Measurements from ENCODE around the gene TIMP2.

The TIMP2 gene

DNA sequence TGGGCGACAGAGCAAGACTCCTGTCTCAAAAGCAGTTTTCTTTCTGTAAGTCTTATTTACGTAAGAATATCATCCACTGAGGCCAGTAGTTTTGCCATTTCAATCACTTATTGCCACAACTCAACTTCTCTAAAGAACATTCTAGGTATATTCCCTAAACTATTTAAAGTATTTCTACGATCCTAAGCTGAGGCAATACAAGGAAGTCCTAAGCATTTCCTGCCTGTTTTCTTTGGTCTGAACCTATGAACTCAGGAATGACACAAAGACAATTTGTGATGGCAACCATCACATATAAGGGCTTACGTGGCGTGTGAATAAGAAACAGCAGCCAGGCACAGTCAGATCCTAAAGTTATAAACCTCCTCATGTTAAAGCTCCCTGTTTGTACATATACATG lies 98.8 kb downstream of the TIMP2 start:
- Histone ChIP-seq H3K36me3 (ENCODE audit: control insufficient read depth in 1 of 2, insufficient read depth in 2 of 2, low read length in 2 of 2) (peaks cover 69 to 87% of the 10 kb centered on the region in 2 donors), H3K27ac (ENCODE audit: low read length) (no peak overlapping the region), H3K4me1 (ENCODE audit: control insufficient read depth in 1 of 2, insufficient read depth in 2 of 2, low read length in 2 of 2) (no peaks in the 10 kb centered on the region), H3K9me3 (ENCODE audit: control insufficient read depth in 1 of 2, low read length in 2 of 2) (no peaks in the 10 kb centered on the region), H3K27me3 (ENCODE audit: low read depth, low read length) (no peaks in the 10 kb centered on the region), H3K4me3 (ENCODE audit: low read depth in 1 of 2, low read length in 2 of 2) (no peak overlapping the region)

DNA sequence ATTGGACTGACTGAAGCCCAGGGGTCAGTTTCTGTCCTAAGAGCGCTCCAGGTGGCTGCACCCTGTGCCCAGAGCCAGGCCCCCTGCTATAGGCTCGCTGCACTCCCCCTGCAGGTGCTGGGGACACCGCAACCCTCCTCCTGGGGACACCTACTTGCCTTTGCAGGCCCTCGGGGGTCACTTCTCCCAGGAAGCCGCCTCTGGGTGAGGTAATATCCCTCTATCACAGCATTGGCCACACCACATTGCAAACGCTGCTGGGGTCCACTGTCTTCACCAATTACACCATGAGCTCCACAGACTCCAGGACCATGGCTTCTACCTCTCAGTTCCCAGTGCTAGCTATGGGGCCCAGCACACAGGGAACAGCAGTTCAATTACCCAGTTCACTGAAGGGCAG lies 99.5 kb downstream of the TIMP2 start:
- no peaks in the 10 kb centered on the region for H3K4me1 ChIP-seq (ENCODE audit: control insufficient read depth in 1 of 2, insufficient read depth in 2 of 2, low read length in 2 of 2)
- H3K4me3 ChIP-seq (ENCODE audit: low read depth in 1 of 2, low read length in 2 of 2): no peak overlapping the region
- no peaks in the 10 kb centered on the region for H3K9me3 ChIP-seq (ENCODE audit: control insufficient read depth in 1 of 2, low read length in 2 of 2)
- H3K36me3 ChIP-seq (ENCODE audit: control insufficient read depth in 1 of 2, insufficient read depth in 2 of 2, low read length in 2 of 2): peaks cover 73 to 87% of the 10 kb centered on the region in 2 donors
- H3K27me3 ChIP-seq (ENCODE audit: low read depth, low read length): no peaks in the 10 kb centered on the region
- H3K27ac ChIP-seq (ENCODE audit: low read length): no peak overlapping the region

DNA sequence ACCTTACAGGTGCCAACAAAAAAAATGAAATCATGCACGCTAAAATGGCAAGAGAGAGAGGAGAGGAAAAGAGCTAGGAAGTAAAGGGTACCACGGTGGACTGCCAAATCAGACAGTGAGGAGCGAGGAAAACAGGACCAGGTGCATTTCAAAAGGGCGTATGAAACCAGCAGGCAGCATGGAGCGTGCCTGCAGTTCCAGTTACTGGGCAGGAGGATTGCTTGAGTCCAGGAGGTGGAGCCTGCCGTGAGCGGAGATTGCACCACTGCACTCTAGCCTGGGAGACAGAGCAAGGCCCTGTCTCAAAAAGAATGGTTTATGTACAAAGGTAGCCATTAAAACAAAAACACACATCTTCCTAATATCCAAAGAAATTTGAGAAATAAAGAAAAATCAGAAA lies 100.9 kb downstream of the TIMP2 start:
- Histone ChIP-seq H3K4me1 (ENCODE audit: control insufficient read depth in 1 of 2, insufficient read depth in 2 of 2, low read length in 2 of 2) (no peaks in the 10 kb centered on the region), H3K27me3 (ENCODE audit: low read depth, low read length) (no peaks in the 10 kb centered on the region), H3K36me3 (ENCODE audit: control insufficient read depth in 1 of 2, insufficient read depth in 2 of 2, low read length in 2 of 2) (peaks cover 74 to 87% of the 10 kb centered on the region in 2 donors), H3K4me3 (ENCODE audit: low read depth in 1 of 2, low read length in 2 of 2) (no peak overlapping the region), H3K9me3 (ENCODE audit: control insufficient read depth in 1 of 2, low read length in 2 of 2) (no peaks in the 10 kb centered on the region), H3K27ac (ENCODE audit: low read length) (no peak overlapping the region)

DNA sequence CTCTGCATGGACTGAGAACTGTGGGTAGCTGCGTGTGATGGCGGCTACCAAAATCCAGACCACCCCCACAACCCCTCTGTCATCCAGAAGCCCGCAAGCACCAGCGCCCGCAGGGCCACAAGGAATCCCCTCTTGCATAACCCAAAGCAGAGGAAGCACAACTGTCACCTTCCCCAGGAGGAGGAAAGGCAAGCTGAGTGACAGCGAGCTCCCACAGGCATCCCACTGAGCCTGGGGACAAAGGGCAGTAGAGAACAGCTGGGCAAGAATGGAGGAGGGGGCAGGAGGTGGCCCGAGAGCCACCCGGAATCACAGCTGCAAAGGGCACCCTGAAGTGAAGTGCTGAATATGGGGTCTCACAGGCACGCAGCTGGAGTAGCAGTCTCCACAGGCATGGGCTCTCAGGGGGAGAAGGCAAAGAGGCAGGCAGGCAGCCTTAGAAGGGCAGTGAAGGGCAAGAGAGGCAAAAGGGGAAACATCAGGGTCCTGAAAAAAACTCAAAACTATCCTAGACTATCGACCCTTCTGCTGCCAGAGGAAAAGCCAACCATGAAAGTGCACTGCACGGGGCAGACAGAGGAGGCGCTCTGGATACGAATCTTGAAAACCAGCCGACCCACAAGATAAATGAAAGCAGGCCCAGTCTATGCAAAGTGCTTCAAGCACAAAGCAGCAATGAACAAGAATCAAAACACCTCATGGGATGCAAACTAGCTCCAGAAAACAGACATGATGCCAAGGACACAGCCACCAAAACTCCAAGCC lies 101.7 kb downstream of the TIMP2 start:
- Histone ChIP-seq H3K27me3 (ENCODE audit: low read depth, low read length) (no peaks in the 10 kb centered on the region), H3K9me3 (ENCODE audit: control insufficient read depth in 1 of 2, low read length in 2 of 2) (no peaks in the 10 kb centered on the region), H3K4me1 (ENCODE audit: control insufficient read depth in 1 of 2, insufficient read depth in 2 of 2, low read length in 2 of 2) (no peaks in the 10 kb centered on the region), H3K36me3 (ENCODE audit: control insufficient read depth in 1 of 2, insufficient read depth in 2 of 2, low read length in 2 of 2) (peaks cover 75 to 87% of the 10 kb centered on the region in 2 donors), H3K27ac (ENCODE audit: low read length) (no peak overlapping the region), H3K4me3 (ENCODE audit: low read depth in 1 of 2, low read length in 2 of 2) (no peak overlapping the region)

DNA sequence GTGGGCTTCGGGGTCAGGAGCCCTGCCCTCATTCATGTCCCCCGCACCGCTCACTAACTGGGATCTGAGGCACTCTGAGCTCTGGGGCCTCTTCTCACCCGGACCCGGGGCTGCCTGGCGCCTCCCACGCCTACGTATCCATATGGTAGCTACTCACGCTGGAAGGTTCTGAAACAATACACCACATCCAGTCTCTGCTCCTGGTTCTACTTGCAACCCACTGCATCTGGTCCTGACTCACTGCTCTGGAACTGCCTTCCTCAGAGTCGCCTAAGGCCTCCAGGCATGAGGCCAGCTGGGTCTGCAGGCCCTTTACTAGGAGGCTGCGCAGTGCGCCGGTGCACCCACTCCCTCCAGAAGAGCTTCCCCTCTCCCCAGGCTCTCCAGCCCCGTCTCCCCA lies 102.6 kb downstream of the TIMP2 start:
- no peaks in the 10 kb centered on the region for H3K27me3 ChIP-seq (ENCODE audit: low read depth, low read length)
- peaks cover 76 to 88% of the 10 kb centered on the region in 2 donors for H3K36me3 ChIP-seq (ENCODE audit: control insufficient read depth in 1 of 2, insufficient read depth in 2 of 2, low read length in 2 of 2)
- no peak overlapping the region for H3K27ac ChIP-seq (ENCODE audit: low read length)
- no peak overlapping the region for H3K4me3 ChIP-seq (ENCODE audit: low read depth in 1 of 2, low read length in 2 of 2)
- no peaks in the 10 kb centered on the region for H3K4me1 ChIP-seq (ENCODE audit: control insufficient read depth in 1 of 2, insufficient read depth in 2 of 2, low read length in 2 of 2)
- no peaks in the 10 kb centered on the region for H3K9me3 ChIP-seq (ENCODE audit: control insufficient read depth in 1 of 2, low read length in 2 of 2)

DNA sequence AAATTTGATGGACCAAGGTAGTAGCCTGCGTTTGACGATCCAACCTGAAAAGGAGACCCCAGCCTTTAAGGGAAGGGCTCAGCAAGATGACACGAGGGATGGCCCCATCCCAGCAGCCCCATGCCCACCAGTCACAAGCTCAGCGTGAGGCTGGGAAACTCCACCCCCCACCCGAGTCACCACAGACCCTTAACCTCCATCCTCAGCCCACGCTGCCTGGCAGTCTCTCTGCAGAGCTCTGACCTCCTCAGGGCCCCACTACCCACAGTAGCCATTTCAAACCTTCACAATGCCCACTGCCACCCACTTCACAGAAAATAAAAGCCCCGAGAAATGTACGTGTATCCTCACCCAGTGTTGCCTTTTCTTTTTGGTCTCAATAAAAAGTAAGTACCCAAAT lies 103.2 kb downstream of the TIMP2 start:
- peaks cover 78 to 89% of the 10 kb centered on the region in 2 donors for H3K36me3 ChIP-seq (ENCODE audit: control insufficient read depth in 1 of 2, insufficient read depth in 2 of 2, low read length in 2 of 2)
- H3K27ac ChIP-seq (ENCODE audit: low read length): no peak overlapping the region
- H3K27me3 ChIP-seq (ENCODE audit: low read depth, low read length): no peaks in the 10 kb centered on the region

DNA sequence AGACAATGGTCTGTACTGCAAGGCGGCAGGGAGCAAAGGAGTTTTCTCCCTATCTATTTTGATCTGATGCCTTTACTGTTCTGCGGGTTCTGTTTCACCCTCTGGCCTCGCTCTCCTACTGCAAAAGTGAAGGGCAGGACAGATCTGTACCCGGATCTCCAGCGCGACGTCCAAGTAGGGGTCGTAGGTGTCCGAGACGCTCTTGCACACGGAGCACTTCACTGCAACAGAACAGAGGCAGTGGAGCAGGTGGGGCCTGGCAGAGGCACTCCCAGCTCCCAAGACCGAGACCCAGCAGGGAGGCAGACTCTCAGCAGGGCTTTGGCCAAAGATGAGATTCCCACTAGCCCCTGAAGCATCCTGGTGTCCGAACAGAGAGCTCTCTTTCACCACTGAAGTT lies 104.3 kb downstream of the TIMP2 start:
- Histone ChIP-seq H3K9me3 (ENCODE audit: control insufficient read depth in 1 of 2, low read length in 2 of 2) (no peaks in the 10 kb centered on the region), H3K4me1 (ENCODE audit: control insufficient read depth in 1 of 2, insufficient read depth in 2 of 2, low read length in 2 of 2) (no peaks in the 10 kb centered on the region), H3K27me3 (ENCODE audit: low read depth, low read length) (no peaks in the 10 kb centered on the region), H3K36me3 (ENCODE audit: control insufficient read depth in 1 of 2, insufficient read depth in 2 of 2, low read length in 2 of 2) (peaks cover 72 to 89% of the 10 kb centered on the region in 2 donors), H3K27ac (ENCODE audit: low read length) (no peak overlapping the region), H3K4me3 (ENCODE audit: low read depth in 1 of 2, low read length in 2 of 2) (no peak overlapping the region)

More for the DNA sequence above, 103.2 kb downstream of the TIMP2 start:
- no peaks in the 10 kb centered on the region for H3K4me1 ChIP-seq (ENCODE audit: control insufficient read depth in 1 of 2, insufficient read depth in 2 of 2, low read length in 2 of 2)
- no peaks in the 10 kb centered on the region for H3K9me3 ChIP-seq (ENCODE audit: control insufficient read depth in 1 of 2, low read length in 2 of 2)
- H3K4me3 ChIP-seq (ENCODE audit: low read depth in 1 of 2, low read length in 2 of 2): no peak overlapping the region

DNA sequence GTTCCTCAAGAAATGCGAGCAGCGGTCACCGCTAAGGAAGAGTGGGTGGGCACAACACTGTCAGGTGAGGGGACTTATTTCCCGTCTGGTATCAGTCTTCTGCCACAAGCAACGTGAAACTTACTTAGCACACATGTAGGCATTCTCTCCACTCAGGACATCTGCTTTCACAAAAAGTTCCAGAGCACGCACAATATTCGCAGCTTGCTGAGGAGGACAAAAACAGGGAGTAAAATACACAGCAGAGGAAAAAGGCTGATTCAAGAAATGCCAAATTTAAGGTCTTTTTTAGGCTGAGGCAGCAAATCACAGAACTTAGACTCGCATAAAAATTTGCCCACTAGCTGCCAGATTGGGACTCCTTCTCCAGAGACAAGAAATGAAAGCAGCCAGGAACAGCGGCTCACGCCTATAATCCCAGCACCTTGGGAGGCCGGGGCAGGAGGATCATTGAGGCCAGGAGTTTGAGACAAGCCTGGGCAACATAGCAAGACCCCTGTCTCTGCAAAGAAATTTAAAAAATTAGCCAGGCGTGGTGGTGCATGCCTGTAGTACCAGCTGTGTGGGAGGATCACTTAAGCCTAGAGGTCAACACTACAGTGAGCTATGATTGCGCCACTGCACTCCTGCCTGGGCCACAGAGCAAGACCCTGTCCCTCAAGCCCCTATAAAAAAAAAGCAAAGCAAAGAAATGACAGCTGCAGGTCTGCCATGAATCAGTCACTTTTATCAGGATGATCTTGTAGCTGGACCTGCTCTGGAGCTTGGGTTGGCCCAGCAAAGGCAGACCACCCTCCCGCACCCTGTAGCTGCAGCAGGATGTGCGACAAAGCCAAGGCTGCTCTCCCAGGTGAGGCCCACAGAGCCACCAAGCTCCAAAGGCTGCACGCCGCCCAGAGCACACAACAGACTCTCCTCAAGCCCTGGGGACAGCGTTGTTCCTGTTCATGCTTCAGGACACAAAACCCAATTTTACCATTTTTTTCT lies 105.1 kb downstream of the TIMP2 start:
- peaks cover 69 to 90% of the 10 kb centered on the region in 2 donors for H3K36me3 ChIP-seq (ENCODE audit: control insufficient read depth in 1 of 2, insufficient read depth in 2 of 2, low read length in 2 of 2)
- H3K4me1 ChIP-seq (ENCODE audit: control insufficient read depth in 1 of 2, insufficient read depth in 2 of 2, low read length in 2 of 2): no peaks in the 10 kb centered on the region
- no peak overlapping the region for H3K4me3 ChIP-seq (ENCODE audit: low read depth in 1 of 2, low read length in 2 of 2)
- no peaks in the 10 kb centered on the region for H3K27me3 ChIP-seq (ENCODE audit: low read depth, low read length)
- no peak overlapping the region for H3K27ac ChIP-seq (ENCODE audit: low read length)
- H3K9me3 ChIP-seq (ENCODE audit: control insufficient read depth in 1 of 2, low read length in 2 of 2): no peaks in the 10 kb centered on the region

DNA sequence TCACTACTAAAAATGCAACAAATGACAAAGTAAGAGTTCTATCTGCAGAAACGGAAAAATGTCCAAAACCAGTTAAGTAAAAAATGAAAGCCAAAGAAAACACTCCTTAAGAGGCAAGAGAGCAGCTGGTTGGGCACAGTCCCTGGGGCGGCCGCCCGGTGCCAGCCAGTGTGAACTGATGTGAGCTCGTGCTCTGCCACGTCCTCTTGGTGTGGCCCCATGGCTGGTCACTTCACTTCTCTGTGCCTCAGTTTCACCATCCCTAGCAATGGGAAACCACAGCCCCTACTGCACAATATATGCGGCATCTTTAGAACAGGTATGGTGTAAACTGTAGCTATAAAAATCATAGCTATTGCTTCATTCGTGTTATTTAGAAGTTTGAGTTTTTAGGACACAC lies 105.8 kb downstream of the TIMP2 start:
- H3K36me3 ChIP-seq (ENCODE audit: control insufficient read depth in 1 of 2, insufficient read depth in 2 of 2, low read length in 2 of 2): peaks cover 62 to 88% of the 10 kb centered on the region in 2 donors
- H3K4me1 ChIP-seq (ENCODE audit: control insufficient read depth in 1 of 2, insufficient read depth in 2 of 2, low read length in 2 of 2): no peaks in the 10 kb centered on the region
- H3K27ac ChIP-seq (ENCODE audit: low read length): no peak overlapping the region
- no peak overlapping the region for H3K4me3 ChIP-seq (ENCODE audit: low read depth in 1 of 2, low read length in 2 of 2)
- H3K9me3 ChIP-seq (ENCODE audit: control insufficient read depth in 1 of 2, low read length in 2 of 2): no peaks in the 10 kb centered on the region
- H3K27me3 ChIP-seq (ENCODE audit: low read depth, low read length): no peaks in the 10 kb centered on the region

DNA sequence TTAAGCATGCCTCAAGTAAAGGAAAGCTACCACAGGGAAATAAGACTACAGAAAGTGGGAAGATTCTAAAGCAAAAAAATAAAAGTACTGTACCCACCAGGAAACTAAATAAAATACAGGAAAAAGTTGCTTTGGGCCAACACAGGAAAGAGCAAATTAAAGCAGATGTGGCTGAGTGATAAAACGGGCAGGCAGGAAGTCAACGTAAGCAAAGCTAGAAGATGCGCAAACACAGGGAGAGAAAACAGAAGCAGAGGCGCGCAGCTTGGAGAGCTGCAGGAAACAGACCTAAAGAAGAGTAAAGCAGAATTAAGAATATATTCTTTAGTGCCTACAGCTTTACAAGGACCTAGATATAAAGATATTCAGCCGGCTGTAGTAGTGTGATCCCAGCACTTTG lies 106.3 kb downstream of the TIMP2 start:
- no peaks in the 10 kb centered on the region for H3K9me3 ChIP-seq (ENCODE audit: control insufficient read depth in 1 of 2, low read length in 2 of 2)
- H3K4me3 ChIP-seq (ENCODE audit: low read depth in 1 of 2, low read length in 2 of 2): no peak overlapping the region
- peaks cover 62 to 88% of the 10 kb centered on the region in 2 donors for H3K36me3 ChIP-seq (ENCODE audit: control insufficient read depth in 1 of 2, insufficient read depth in 2 of 2, low read length in 2 of 2)
- no peaks in the 10 kb centered on the region for H3K27me3 ChIP-seq (ENCODE audit: low read depth, low read length)
- H3K4me1 ChIP-seq (ENCODE audit: control insufficient read depth in 1 of 2, insufficient read depth in 2 of 2, low read length in 2 of 2): no peaks in the 10 kb centered on the region
- no peak overlapping the region for H3K27ac ChIP-seq (ENCODE audit: low read length)

DNA sequence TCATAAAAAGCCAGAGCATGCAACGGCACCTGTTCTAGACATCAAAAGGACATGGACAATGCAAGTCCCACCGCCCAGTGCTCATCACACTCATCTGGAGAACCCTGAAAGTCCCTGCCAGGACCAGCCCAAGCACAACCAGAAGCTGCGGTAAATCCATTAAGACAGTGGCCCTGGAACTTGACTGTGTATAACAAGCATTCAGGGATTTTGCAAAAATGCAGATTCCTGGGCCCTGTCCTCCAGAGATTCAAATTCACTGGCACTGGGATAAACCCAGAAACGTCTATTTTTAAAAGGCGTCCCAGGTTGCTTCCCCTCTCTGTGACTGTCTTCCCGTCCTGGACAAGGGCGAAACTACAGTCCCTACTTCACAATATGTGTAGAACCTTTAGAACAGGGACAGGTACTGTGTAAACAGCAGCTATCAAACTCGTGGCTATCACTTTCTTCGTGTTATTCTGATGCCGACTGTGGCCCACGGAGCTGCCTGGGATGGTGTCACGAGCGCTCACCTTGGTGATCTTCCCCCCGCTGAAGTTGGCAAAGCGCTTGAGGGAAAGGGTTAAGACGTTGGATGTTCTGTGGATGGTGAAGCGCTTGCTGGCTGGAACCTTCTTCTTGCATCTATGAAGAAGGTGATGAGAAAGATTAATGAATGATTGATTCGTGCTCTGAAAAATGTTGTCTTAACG lies 106.9 kb downstream of the TIMP2 start:
- Histone ChIP-seq H3K4me3 (ENCODE audit: low read depth in 1 of 2, low read length in 2 of 2) (no peak overlapping the region), H3K27me3 (ENCODE audit: low read depth, low read length) (no peaks in the 10 kb centered on the region), H3K36me3 (ENCODE audit: control insufficient read depth in 1 of 2, insufficient read depth in 2 of 2, low read length in 2 of 2) (peaks cover 62 to 88% of the 10 kb centered on the region in 2 donors), H3K27ac (ENCODE audit: low read length) (no peak overlapping the region), H3K4me1 (ENCODE audit: control insufficient read depth in 1 of 2, insufficient read depth in 2 of 2, low read length in 2 of 2) (no peaks in the 10 kb centered on the region), H3K9me3 (ENCODE audit: control insufficient read depth in 1 of 2, low read length in 2 of 2) (no peaks in the 10 kb centered on the region)
